ENCODE measurements around the gene LRRC4C.

Gene LRRC4C

GRCh38 chr11:40421208-40421981 lies 1038.1 kb downstream of the LRRC4C start:
- DNase-seq: no peak

GRCh38 chr11:40417627-40418026 lies 1041.8 kb downstream of the LRRC4C start:
- DNase-seq: no peak

- DNase-seq: no peak
Measured at GRCh38 chr11:40407355-40407754, 1052.1 kb downstream of the LRRC4C start.

- no peak for DNase-seq
Measured at GRCh38 chr11:40405614-40406013, 1053.8 kb downstream of the LRRC4C start.

GRCh38 chr11:40403321-40403720 lies 1056.1 kb downstream of the LRRC4C start:
- DNase-seq: no peak

GRCh38 chr11:40401132-40401853 lies 1058.2 kb downstream of the LRRC4C start:
- DNase-seq: no peak

GRCh38 chr11:40397141-40397540 lies 1062.3 kb downstream of the LRRC4C start:
- no peak for DNase-seq

- no peak for DNase-seq
Measured at GRCh38 chr11:40393511-40393910, 1065.9 kb downstream of the LRRC4C start.

- no peak for DNase-seq
Measured at GRCh38 chr11:40391679-40392078, 1067.8 kb downstream of the LRRC4C start.

- DNase-seq: no peak
Measured at GRCh38 chr11:40388097-40388818, 1071.2 kb downstream of the LRRC4C start.

- no peak for DNase-seq
Measured at GRCh38 chr11:40387240-40387980, 1072.0 kb downstream of the LRRC4C start.

- no peak for DNase-seq
Measured at GRCh38 chr11:40384991-40385390, 1074.5 kb downstream of the LRRC4C start.

- no peak for DNase-seq
Measured at GRCh38 chr11:40381481-40381880, 1078.0 kb downstream of the LRRC4C start.

GRCh38 chr11:40380835-40381234 lies 1078.6 kb downstream of the LRRC4C start:
- no peak for DNase-seq

GRCh38 chr11:40376331-40376730 lies 1083.1 kb downstream of the LRRC4C start:
- no peak for DNase-seq

GRCh38 chr11:40370821-40371616 lies 1088.4 kb downstream of the LRRC4C start:
- DNase-seq: no peak

GRCh38 chr11:40360206-40360798 lies 1099.2 kb downstream of the LRRC4C start:
- no peak for DNase-seq

- DNase-seq: no peak
Measured at GRCh38 chr11:40354121-40354520, 1105.3 kb downstream of the LRRC4C start.

GRCh38 chr11:40340911-40341310 lies 1118.5 kb downstream of the LRRC4C start:
- DNase-seq: no peak

GRCh38 chr11:40338739-40339138 lies 1120.7 kb downstream of the LRRC4C start:
- no peak for DNase-seq

- DNase-seq: no peak
Measured at GRCh38 chr11:40338062-40338461, 1121.4 kb downstream of the LRRC4C start.

GRCh38 chr11:40337118-40337517 lies 1122.3 kb downstream of the LRRC4C start:
- DNase-seq: no peak

Measured in activated CD4-positive, alpha-beta T cell treated with anti-CD3 and anti-CD28 coated beads for 48 hours (primary cell).